Osteocyte (in vitro differentiated cells): ENCODE results near the gene HMG20B. TPM values are rescaled to one million over a fixed set of nuclear protein-coding genes. Genes with fewer than 3 reads are reported as not detected.
"Not testable (repeated sequence)": the region's sequence is repeated elsewhere in the genome, so short reads cannot be mapped to it uniquely, and the experiment has no call there.

ENCODE experiments used
- DNase-seq: peaks from one replicate; pipeline ENCODE4 v3.0.0; 2021; ENCODE audit warnings: mixed read lengths; ENCODE audit not compliant: unreplicated experiment; ENCODE audit errors: extremely low spot score
- H3K27ac Mint-ChIP-seq: one replicate; pipeline ENCODE4 v1.8.0; 2021; ENCODE audit warnings: mild to moderate bottlenecking, mixed read lengths; ENCODE audit not compliant: unreplicated experiment
- H3K27me3 Mint-ChIP-seq: one replicate; pipeline ENCODE4 v1.8.0; 2021; ENCODE audit warnings: mixed read lengths; ENCODE audit not compliant: unreplicated experiment
- H3K36me3 Mint-ChIP-seq: one replicate; pipeline ENCODE4 v1.8.0; 2021; ENCODE audit warnings: mixed read lengths; ENCODE audit not compliant: unreplicated experiment
- H3K4me1 Mint-ChIP-seq: one replicate; pipeline ENCODE4 v1.8.0; 2021; ENCODE audit warnings: mixed read lengths; ENCODE audit not compliant: unreplicated experiment
- H3K4me3 Mint-ChIP-seq: one replicate; pipeline ENCODE4 v1.8.0; 2021; ENCODE audit warnings: mild to moderate bottlenecking, moderate library complexity, mixed read lengths; ENCODE audit not compliant: unreplicated experiment
- H3K9me3 Mint-ChIP-seq: one replicate; pipeline ENCODE4 v1.8.0; 2021; ENCODE audit warnings: mixed read lengths; ENCODE audit not compliant: unreplicated experiment
- CTCF ChIP-seq: fragments of 200-600 bp; sonication (generic); IDR thresholded peaks from 2 replicates; pipeline ENCODE4 v1.5.0; 2021; ENCODE audit warnings: antibody characterized with exemption, mild to moderate bottlenecking, moderate library complexity
- total RNA-seq: library from RNA; stranded (reverse); gene quantifications from 2 replicates; pipeline ENCODE4 v1.2.1, GENCODE V29; 2021

The HMG20B gene
- total RNA-seq, 1 donor from 2014 or later = 81.4 TPM

- Mint-ChIP-seq H3K27ac (no peak overlapping the region), H3K4me3 (no peak overlapping the region), H3K36me3 (peaks cover 15% of the 10 kb centered on the region), H3K27me3 (no peaks in the 10 kb centered on the region), H3K9me3 (no peaks in the 10 kb centered on the region), H3K4me1 (no peaks in the 10 kb centered on the region)
- no peak for DNase-seq
- peak; percentile 26 for TF ChIP-seq CTCF
Measured at GRCh38 chr19:3526507-3527237, 46.1 kb upstream of the HMG20B start.

GRCh38 chr19:3527238-3527910 is 45.4 kb upstream of the HMG20B start:
- Mint-ChIP-seq H3K27me3 (no peaks in the 10 kb centered on the region), H3K36me3 (peaks cover 14% of the 10 kb centered on the region), H3K4me1 (no peaks in the 10 kb centered on the region), H3K27ac (no peak overlapping the region), H3K4me3 (no peak overlapping the region), H3K9me3 (no peaks in the 10 kb centered on the region)
- DNase-seq = no peak
- no peak for TF ChIP-seq CTCF

GRCh38 chr19:3528080-3528479 is 44.7 kb upstream of the HMG20B start:
- H3K4me3 Mint-ChIP-seq = no peak overlapping the region
- H3K4me1 Mint-ChIP-seq = no peaks in the 10 kb centered on the region
- H3K27ac Mint-ChIP-seq = no peak overlapping the region
- no peaks in the 10 kb centered on the region for H3K9me3 Mint-ChIP-seq
- no peak for TF ChIP-seq CTCF
- DNase-seq = no peak
- no peaks in the 10 kb centered on the region for H3K27me3 Mint-ChIP-seq
- peaks cover 16% of the 10 kb centered on the region for H3K36me3 Mint-ChIP-seq

- H3K36me3 Mint-ChIP-seq = peaks cover 20% of the 10 kb centered on the region
- no peak overlapping the region for H3K27ac Mint-ChIP-seq
- no peak for DNase-seq
- TF ChIP-seq CTCF = no peak
- no peaks in the 10 kb centered on the region for H3K27me3 Mint-ChIP-seq
- H3K4me1 Mint-ChIP-seq = no peaks in the 10 kb centered on the region
- H3K9me3 Mint-ChIP-seq = no peaks in the 10 kb centered on the region
- no peak overlapping the region for H3K4me3 Mint-ChIP-seq
Measured at GRCh38 chr19:3528539-3529211, 44.1 kb upstream of the HMG20B start.

DNA sequence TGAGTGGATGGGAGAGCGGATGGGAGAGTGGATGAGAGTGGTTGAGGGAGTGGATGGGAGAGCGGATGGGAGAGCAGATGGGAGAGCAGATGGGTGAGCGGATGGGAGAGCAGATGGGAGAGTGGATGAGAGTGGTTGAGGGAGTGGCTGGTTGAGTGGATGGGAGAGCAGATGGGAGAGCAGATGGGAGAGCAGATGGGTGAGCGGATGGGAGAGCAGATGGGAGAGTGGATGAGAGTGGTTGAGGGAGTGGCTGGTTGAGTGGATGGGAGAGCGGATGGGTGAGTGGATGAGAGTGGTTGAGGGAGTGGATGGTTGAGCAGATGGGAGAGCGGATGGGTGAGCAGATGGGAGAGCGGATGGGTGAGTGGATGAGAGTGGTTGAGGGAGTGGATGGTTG is 43.4 kb upstream of the HMG20B start:
- H3K4me1 Mint-ChIP-seq, DNase-seq, H3K9me3 Mint-ChIP-seq, H3K4me3 Mint-ChIP-seq, H3K27ac Mint-ChIP-seq, H3K27me3 Mint-ChIP-seq: not testable (repeated sequence)
- H3K36me3 Mint-ChIP-seq = peaks cover 15% of the 10 kb centered on the region
